ENCODE results near the gene SLC38A11.

GRCh38 chr2:164937864-164938401, 17.4 kb downstream of the SLC38A11 start:
- TF ChIP-seq CTCF (conservative IDR thresholded peaks at IDR 0.05; ENCODE audit: low read length) (no peak), EZH2phosphoT487 (IDR thresholded peaks at IDR 0.05; ENCODE audit: borderline replicate concordance) (no peak)

Data from Loucy (cell line).